ENCODE data around the gene ANKRD12. TPM values are rescaled to one million over a fixed set of nuclear protein-coding genes. Genes with fewer than 3 reads are reported as not detected.

ANKRD12 gene
- total and polyA plus RNA-seq, 7 donors, result 5.1 to 132 (median 88.5) TPM

GRCh38 chr18:9101730-9102507 is 34.7 kb upstream of the ANKRD12 start:
- Histone ChIP-seq H3K27me3 (no peaks in the 10 kb centered on the region), H3K4me3 (peak overlapping the region; percentile 72 to 80 (median 77)), H3K36me3 (no peaks in the 10 kb centered on the region), H3K9me3 (no peaks in the 10 kb centered on the region), H3K27ac (peak overlapping the region; percentile 90 to 96 (median 94)), H3K4me1 (peaks cover 0 to 44% (median 39%) of the 10 kb centered on the region in 4 donors)
- WGBS, 2 donors, result 0% methylated on average over 17 of the region's 17 CpGs
- no peak for DNase-seq
- TF ChIP-seq POLR2A (IDR thresholded peaks at IDR 0.05) (no peak), POLR2AphosphoS5 (IDR thresholded peaks at IDR 0.05) (peak in 1 of 4 donors; percentile 14)
- intact Hi-C loops (cut with DNase I), result loop anchor here (1.0 kb wide), 1 partner anchor 35 kb away; no protein-coding TSS in a partner anchor

DNA sequence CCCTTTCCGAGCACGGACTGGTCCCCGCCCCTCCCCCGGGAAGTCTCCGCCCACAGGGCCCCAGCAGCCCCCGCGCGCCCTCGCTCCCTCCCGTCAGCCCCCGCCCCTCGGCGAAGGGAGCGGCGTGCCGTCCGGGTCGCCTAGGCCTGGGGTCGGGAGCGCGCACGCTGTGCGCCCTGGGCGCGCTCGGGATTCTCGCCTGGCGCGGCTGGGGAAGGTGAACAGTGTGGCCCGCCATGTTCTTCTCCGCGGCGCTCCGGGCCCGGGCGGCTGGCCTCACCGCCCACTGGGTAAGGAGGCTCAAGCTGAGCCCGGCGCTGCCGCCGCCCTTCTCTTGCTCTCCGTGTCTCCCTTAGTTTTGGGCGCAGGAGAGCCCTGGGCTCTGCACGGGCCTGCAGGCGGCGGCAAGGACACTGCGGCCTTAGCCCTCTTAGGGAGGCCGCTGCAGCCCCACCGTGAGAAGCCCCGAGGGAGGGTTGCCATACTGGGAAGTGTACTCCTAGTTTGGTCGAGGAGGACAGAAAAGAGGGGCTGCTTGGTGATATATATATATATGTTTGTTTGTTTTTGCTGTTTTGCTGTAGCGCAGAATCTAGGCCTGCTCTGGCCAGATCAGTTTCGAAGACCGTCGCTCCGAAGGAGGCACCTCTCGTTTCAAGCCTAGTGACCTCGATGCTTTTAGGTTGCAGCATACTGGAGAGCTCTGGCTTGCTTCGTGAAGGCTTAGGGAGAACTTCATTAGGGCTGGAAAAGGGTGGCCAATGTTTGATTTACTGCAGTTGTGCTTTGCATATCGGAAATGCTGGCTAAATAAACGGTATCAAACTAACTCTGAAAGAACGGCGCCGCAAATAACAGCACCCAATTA is 33.8 kb upstream of the ANKRD12 start, which contains the start of gene NDUFV2:
Gene NDUFV2, plus strand, starts transcription at position 192 of the 868 bp plus-strand sequence. Its CDS starts 45 bp downstream, at position 237.
- no peak for TF ChIP-seq EP300 (IDR thresholded peaks at IDR 0.05)
- TF ChIP-seq, protein P1, sequence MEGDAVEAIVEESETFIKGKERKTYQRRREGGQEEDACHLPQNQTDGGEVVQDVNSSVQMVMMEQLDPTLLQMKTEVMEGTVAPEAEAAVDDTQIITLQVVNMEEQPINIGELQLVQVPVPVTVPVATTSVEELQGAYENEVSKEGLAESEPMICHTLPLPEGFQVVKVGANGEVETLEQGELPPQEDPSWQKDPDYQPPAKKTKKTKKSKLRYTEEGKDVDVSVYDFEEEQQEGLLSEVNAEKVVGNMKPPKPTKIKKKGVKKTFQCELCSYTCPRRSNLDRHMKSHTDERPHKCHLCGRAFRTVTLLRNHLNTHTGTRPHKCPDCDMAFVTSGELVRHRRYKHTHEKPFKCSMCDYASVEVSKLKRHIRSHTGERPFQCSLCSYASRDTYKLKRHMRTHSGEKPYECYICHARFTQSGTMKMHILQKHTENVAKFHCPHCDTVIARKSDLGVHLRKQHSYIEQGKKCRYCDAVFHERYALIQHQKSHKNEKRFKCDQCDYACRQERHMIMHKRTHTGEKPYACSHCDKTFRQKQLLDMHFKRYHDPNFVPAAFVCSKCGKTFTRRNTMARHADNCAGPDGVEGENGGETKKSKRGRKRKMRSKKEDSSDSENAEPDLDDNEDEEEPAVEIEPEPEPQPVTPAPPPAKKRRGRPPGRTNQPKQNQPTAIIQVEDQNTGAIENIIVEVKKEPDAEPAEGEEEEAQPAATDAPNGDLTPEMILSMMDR (IDR thresholded peaks at IDR 0.05), result no peak
- TF ChIP-seq POLR2A (IDR thresholded peaks at IDR 0.05), result peak; percentile 89 to 90
- TF ChIP-seq POLR2AphosphoS5 (IDR thresholded peaks at IDR 0.05), result peak; percentile 88 to 99 (median 96)
- peak within 1 kb of the TSS; percentile 90 to 96 (median 94) for H3K27ac ChIP-seq
- peak; percentile 98 for DNase-seq
- no peaks in the 10 kb centered on the region for H3K27me3 ChIP-seq
- peak within 1 kb of the TSS; percentile 72 to 80 (median 77) for H3K4me3 ChIP-seq
- peaks cover 0 to 52% (median 47%) of the 10 kb centered on the region in 4 donors for H3K4me1 ChIP-seq
- intact Hi-C loops (cut with DNase I), result loop anchor here (1.0 kb wide), 1 partner anchor 35 kb away; no protein-coding TSS in a partner anchor
- no peaks in the 10 kb centered on the region for H3K9me3 ChIP-seq
- WGBS, 2 donors, result 1 to 5% methylated on average over 64 of the region's 64 CpGs
- H3K36me3 ChIP-seq, result no peaks in the 10 kb centered on the region

DNA sequence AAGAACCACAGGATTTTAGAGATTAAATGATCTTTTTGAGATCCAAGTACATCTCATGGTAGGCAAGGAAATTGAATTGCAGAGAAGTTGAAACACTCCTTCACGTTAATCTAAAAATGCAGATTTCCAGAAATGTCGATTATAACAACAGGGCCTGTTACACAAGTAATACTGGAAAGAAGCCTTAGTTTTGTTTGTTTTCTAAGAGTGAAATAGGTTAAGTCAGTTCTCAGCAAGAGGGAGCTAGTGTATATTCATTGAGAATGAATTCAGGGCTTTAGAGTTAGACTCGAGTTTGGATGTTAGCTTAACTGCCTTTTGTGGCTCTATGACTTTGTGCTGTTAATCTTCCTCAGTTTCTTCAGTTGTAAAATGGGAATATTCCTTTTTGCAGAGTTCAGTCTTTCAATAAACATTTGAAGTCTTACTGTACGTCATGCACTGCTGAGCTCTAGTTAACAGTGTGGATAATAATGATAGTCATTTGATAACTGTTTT is 33.2 kb upstream of the ANKRD12 start:
- no peaks in the 10 kb centered on the region for H3K36me3 ChIP-seq
- peaks cover 0 to 59% (median 54%) of the 10 kb centered on the region in 4 donors for H3K4me1 ChIP-seq
- no peak for DNase-seq
- no peak for TF ChIP-seq POLR2A (IDR thresholded peaks at IDR 0.05)
- peak in 1 of 4 donors; percentile 19 for TF ChIP-seq POLR2AphosphoS5 (IDR thresholded peaks at IDR 0.05)
- peak overlapping the region; percentile 72 to 80 (median 77) for H3K4me3 ChIP-seq
- H3K27ac ChIP-seq, result peak overlapping the region; percentile 90 to 96 (median 94)
- H3K27me3 ChIP-seq, result no peaks in the 10 kb centered on the region
- no peaks in the 10 kb centered on the region for H3K9me3 ChIP-seq
- 0% methylated on average over 4 of the region's 4 CpGs for WGBS, 2 donors
- intact Hi-C loops (cut with DNase I), result no loop called here

DNA sequence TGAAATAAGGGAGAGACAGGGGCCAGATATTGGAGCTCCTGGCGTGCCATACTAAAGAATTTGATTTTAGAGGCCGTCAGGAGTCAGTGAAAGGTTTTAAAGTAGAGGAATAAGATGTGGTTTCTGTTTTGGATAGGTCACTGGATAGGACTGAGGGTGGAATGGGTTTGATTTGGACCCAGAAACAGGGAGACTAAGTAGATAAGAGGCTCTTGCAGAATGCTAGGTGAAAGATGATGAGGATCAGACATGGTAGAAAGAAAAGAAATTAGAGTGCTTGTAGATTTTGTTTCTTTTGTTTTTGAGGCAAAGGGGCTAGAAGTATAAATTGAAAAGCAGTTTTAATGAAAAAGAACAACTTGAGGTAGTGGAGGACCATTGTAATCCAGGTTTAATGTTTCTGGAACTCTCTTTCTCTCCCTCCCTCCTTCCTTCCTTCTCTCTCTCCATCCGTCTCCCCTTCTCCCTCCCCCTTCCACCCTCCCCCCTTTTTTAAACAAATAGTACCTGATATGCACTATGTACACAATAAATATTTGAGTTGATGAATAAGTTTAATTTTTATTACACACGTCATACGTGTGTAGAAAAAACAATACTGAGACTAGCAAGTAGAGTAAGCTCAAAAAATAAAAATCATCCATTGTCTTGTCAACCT is 32.2 kb upstream of the ANKRD12 start:
- WGBS, 2 donors, result 3 to 12% methylated on average over 5 of the region's 5 CpGs
- H3K9me3 ChIP-seq, result no peaks in the 10 kb centered on the region
- intact Hi-C loops (cut with DNase I), result no loop called here
- TF ChIP-seq POLR2A (IDR thresholded peaks at IDR 0.05) (no peak), EP300 (IDR thresholded peaks at IDR 0.05) (no peak)
- no peak for DNase-seq
- peaks cover 0 to 69% (median 63%) of the 10 kb centered on the region in 4 donors for H3K4me1 ChIP-seq
- H3K27me3 ChIP-seq, result no peaks in the 10 kb centered on the region
- peak overlapping the region; percentile 90 to 96 (median 94) for H3K27ac ChIP-seq
- peak overlapping the region; percentile 72 to 80 (median 77) for H3K4me3 ChIP-seq
- H3K36me3 ChIP-seq, result no peaks in the 10 kb centered on the region

- no peaks in the 10 kb centered on the region for H3K9me3 ChIP-seq
- no peaks in the 10 kb centered on the region for H3K36me3 ChIP-seq
- no peaks in the 10 kb centered on the region for H3K27me3 ChIP-seq
- peaks cover 0 to 79% (median 73%) of the 10 kb centered on the region in 4 donors for H3K4me1 ChIP-seq
- TF ChIP-seq, protein P1 (IDR thresholded peaks at IDR 0.05), result no peak
- TF ChIP-seq POLR2A (IDR thresholded peaks at IDR 0.05), result no peak
- TF ChIP-seq EP300 (IDR thresholded peaks at IDR 0.05), result no peak
- no peak for TF ChIP-seq POLR2AphosphoS5 (IDR thresholded peaks at IDR 0.05)
- H3K4me3 ChIP-seq, result peak overlapping the region in 3 of 4 donors; percentile 72 to 80 (median 77)
- intact Hi-C loops (cut with DNase I), result no loop called here
- H3K27ac ChIP-seq, result peak overlapping the region; percentile 90 to 96 (median 94)
- DNase-seq, result no peak
- 39 to 49% methylated on average over 3 of the region's 3 CpGs for WGBS, 2 donors
Observed at GRCh38 chr18:9105420-9105819, 31.2 kb upstream of the ANKRD12 start.

All from sigmoid colon (tissue), 7 donors.